Prostate gland (tissue), 2 donors: ENCODE results near the gene RYR1. TPM values are rescaled to one million over a fixed set of nuclear protein-coding genes. Genes with fewer than 3 reads are reported as not detected.
"Not testable (repeated sequence)": the region's sequence is repeated elsewhere in the genome, so short reads cannot be mapped to it uniquely, and the experiment has no call there.

Source experiments
- DNase-seq: peaks from one replicate; pipeline ENCODE4 v3.0.0-alpha.2; 2019; ENCODE audit warnings: low spot score
- H3K27ac ChIP-seq, 2 donors: fragments of 200-600 bp; sonication (generic); 2 replicates each; pipeline ENCODE4 v1.5.1; 2017 to 2019
- H3K27me3 ChIP-seq: fragments of 200-600 bp; sonication (generic); replicated peaks from 2 replicates; pipeline ENCODE4 v1.5.1; 2019; ENCODE audit not compliant: insufficient read depth
- H3K36me3 ChIP-seq, 2 donors: fragments of 200-600 bp; sonication (generic); 1 replicate in 1 of 2; 2 replicates in 1 of 2; pipeline versions ENCODE4 v1.5.1 to v1.8.1; 2017 to 2019
- H3K4me1 ChIP-seq: fragments of 200-600 bp; sonication (generic); replicated peaks from 2 replicates; pipeline ENCODE4 v1.5.1; 2019
- H3K4me3 ChIP-seq, 2 donors: fragments of 200-600 bp; sonication (generic); 2 replicates each; pipeline ENCODE4 v1.5.1; 2017 to 2019
- H3K9me3 ChIP-seq: fragments of 200-600 bp; sonication (generic); 2 replicates; pipeline ENCODE4 v1.5.1; 2017
- POLR2A ChIP-seq: fragments of 450-650 bp; IDR thresholded peaks from one replicate; pipeline ENCODE4 v1.6.1; 2016; ENCODE audit warnings: antibody characterized with exemption, mild to moderate bottlenecking
- POLR2AphosphoS5 ChIP-seq: sonication (generic); formaldehyde crosslinking; IDR thresholded peaks from one replicate; pipeline ENCODE4 v1.6.1; 2017; ENCODE audit warnings: antibody characterized with exemption
- WGBS: methylation state at CpG from one replicate; pipeline ENCODE4 v1.1.5; 2018; 5-methylcytosine and 5-hydroxymethylcytosine counted together
- intact Hi-C: fragments of 100-400 bp; cut with DNase I; formaldehyde crosslinking; loops from one replicate; pipeline ENCODE4 v1.14.2; 2022
- total RNA-seq, 2 donors: library from RNA; depleted of rRNA; stranded (reverse); fragments of >200 nt; gene quantifications; one replicate each; pipeline ENCODE4 v1.1.0, GENCODE V29; 2016
- TF ChIP-seq, protein P1 (sequence below), 4 experiments: fragments of 200-600 bp in 2 of 4; fragments of 450-650 bp in 2 of 4; sonication (generic) in 2 of 4; IDR thresholded peaks; 1 replicate in 3 of 4; 2 replicates in 1 of 4; pipeline ENCODE4 v1.5.1; 2016 to 2019; ENCODE audit warnings: antibody characterized with exemption in 4 of 4, mild to moderate bottlenecking in 2 of 4, moderate library complexity in 2 of 4

The RYR1 gene
- total RNA-seq, 2 donors from 2014 or later: 5.7 to 8.6 TPM

DNA sequence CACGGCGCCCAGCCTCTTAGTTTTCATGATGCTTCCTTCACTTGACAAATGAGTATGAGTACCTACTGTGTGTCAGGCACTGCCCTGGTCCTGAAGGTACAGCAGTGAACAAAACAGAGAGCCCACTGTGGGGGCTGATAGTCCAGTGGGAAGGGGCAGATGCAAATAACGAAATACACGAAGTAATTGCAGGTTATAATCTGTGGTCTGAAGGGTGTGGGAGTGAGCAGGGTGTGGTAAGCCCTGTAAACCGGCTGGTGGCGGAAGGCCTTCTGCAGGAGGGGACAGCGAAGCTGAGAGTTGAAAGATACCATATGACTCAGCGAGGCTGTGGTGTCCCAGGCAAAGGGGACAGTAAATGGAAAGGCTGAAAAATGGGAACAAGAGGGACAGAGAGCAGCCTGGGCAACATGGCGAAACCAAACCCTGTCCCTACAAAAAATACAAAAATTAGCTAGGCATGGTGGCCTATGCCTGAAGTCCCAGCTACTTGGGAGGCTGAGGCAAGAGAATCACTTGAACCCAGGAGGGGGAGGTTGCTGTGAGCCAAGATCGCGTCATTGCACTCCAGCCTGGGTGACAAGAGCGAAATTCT, 123.8 kb downstream of the RYR1 start:
- TF ChIP-seq, protein P1, sequence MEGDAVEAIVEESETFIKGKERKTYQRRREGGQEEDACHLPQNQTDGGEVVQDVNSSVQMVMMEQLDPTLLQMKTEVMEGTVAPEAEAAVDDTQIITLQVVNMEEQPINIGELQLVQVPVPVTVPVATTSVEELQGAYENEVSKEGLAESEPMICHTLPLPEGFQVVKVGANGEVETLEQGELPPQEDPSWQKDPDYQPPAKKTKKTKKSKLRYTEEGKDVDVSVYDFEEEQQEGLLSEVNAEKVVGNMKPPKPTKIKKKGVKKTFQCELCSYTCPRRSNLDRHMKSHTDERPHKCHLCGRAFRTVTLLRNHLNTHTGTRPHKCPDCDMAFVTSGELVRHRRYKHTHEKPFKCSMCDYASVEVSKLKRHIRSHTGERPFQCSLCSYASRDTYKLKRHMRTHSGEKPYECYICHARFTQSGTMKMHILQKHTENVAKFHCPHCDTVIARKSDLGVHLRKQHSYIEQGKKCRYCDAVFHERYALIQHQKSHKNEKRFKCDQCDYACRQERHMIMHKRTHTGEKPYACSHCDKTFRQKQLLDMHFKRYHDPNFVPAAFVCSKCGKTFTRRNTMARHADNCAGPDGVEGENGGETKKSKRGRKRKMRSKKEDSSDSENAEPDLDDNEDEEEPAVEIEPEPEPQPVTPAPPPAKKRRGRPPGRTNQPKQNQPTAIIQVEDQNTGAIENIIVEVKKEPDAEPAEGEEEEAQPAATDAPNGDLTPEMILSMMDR (IDR thresholded peaks at IDR 0.05): no peak
- TF ChIP-seq POLR2AphosphoS5 (no peak), POLR2A (no peak)

DNA sequence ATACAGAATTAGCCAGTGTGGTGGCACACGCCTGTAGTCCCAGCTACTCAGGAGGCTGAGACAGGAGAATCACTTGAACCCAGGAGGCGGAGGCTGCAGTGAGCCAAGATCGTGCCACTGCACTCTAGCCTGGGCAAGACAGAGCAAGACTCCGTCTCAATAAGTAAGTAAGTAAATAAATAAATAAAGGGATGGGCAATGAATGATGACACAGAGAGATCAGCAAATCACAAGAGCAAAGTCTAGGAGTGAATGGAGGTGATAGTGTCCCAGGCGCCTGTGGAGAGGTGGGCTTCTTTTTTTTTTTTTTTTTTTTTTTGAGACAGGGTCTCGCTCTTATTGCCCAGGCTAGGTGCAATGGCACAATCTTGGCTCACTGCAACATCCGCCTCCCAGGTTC, 125.4 kb downstream of the RYR1 start:
- intact Hi-C loops, H3K27ac ChIP-seq: not testable (repeated sequence)

More for the DNA sequence above, 123.8 kb downstream of the RYR1 start:
- no peak overlapping the region for H3K4me3 ChIP-seq
- no peak overlapping the region for H3K27ac ChIP-seq
- no peaks in the 10 kb centered on the region for H3K9me3 ChIP-seq
- intact Hi-C loops: no loop called here
- H3K27me3 ChIP-seq: no peaks in the 10 kb centered on the region
- H3K36me3 ChIP-seq: no peaks in the 10 kb centered on the region
- H3K4me1 ChIP-seq: no peaks in the 10 kb centered on the region
- WGBS: 75% methylated on average over 12 of the region's 12 CpGs
- no peak for DNase-seq

DNA sequence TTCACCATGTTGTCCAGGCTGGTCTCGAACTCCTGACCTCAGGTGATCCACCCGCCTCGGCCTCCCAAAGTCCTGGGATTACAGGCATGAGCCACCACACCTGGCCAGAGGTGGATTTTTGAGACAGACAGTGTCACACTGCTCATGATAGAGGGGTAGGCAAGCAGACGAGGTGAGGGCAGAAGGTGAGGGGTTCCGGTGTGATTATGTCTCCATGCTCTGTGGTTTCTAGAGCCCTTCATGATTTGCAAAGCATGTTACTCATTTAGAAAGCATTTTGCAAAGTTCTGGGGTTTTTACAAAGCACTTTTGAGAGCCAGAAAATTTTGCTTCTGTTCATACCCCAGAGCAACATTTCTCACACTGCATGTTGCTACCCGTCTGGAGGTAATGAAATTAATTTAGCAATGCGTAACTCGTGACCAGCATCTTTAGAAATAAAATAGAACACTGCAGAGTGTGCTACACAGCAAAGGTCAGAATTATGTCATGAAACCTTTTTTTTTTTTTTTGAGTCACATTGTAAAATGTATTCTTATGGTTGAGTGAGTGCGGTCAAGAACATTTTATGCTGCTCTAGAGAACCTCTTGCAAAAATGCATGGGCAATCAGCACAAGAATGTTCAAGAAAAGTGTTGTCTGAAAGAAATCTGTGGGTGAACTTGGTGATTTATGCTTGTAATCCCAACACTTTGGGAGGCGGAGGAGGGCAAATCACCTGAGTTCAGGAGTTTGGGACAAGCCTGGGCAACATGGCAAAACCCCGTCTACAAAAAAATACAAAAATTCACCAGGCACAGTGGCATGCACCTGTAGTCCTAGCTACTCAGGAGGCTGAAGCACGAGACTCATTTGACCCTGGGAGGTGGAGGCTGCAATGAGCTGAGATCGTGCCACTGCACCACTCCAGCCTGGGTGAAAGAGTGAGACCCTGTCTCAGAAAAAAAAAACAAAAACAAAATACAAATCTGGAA, 126.2 kb downstream of the RYR1 start:
- intact Hi-C loops: no loop called here
- Histone ChIP-seq H3K4me1 (no peaks in the 10 kb centered on the region), H3K27me3 (no peaks in the 10 kb centered on the region), H3K4me3 (no peak overlapping the region), H3K36me3 (no peaks in the 10 kb centered on the region), H3K27ac (peak overlapping the region in 1 of 2 donors; percentile 45), H3K9me3 (no peaks in the 10 kb centered on the region)
- WGBS: 47% methylated on average over 13 of the region's 13 CpGs
- DNase-seq: no peak
- TF ChIP-seq POLR2A (no peak), POLR2AphosphoS5 (peak; percentile 65)
- TF ChIP-seq, protein P1 (IDR thresholded peaks at IDR 0.05): no peak

More for the DNA sequence above, 125.4 kb downstream of the RYR1 start:
- 78% methylated on average over 7 of the region's 7 CpGs for WGBS
- not testable (repeated sequence) for H3K9me3 ChIP-seq, H3K4me3 ChIP-seq, H3K4me1 ChIP-seq, H3K27me3 ChIP-seq, H3K36me3 ChIP-seq, DNase-seq

DNA sequence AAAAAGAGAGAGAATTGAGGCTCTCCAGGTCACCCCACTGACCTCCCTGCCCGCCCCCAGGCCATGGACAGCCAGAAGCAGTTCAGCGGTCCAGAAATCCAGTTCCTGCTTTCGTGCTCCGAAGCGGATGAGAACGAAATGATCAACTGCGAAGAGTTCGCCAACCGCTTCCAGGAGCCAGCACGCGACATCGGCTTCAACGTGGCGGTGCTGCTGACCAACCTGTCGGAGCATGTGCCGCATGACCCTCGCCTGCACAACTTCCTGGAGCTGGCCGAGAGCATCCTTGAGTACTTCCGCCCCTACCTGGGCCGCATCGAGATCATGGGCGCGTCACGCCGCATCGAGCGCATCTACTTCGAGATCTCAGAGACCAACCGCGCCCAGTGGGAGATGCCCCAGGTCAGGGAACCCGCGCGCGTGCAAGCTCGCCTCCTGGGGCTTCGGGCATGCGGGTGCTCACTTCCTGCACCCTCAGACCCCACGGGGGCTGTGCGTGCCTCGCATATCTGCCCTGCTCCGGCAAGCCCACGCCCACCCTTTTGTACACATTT, 127.6 kb downstream of the RYR1 start:
- Histone ChIP-seq H3K9me3 (no peaks in the 10 kb centered on the region), H3K27ac (no peak overlapping the region), H3K4me1 (no peaks in the 10 kb centered on the region), H3K27me3 (no peaks in the 10 kb centered on the region), H3K4me3 (no peak overlapping the region), H3K36me3 (no peaks in the 10 kb centered on the region)
- intact Hi-C loops: no loop called here
- TF ChIP-seq POLR2A (no peak), POLR2AphosphoS5 (no peak)
- TF ChIP-seq, protein P1 (IDR thresholded peaks at IDR 0.05): no peak
- DNase-seq: no peak
- 96% methylated on average over 42 of the region's 42 CpGs for WGBS

DNA sequence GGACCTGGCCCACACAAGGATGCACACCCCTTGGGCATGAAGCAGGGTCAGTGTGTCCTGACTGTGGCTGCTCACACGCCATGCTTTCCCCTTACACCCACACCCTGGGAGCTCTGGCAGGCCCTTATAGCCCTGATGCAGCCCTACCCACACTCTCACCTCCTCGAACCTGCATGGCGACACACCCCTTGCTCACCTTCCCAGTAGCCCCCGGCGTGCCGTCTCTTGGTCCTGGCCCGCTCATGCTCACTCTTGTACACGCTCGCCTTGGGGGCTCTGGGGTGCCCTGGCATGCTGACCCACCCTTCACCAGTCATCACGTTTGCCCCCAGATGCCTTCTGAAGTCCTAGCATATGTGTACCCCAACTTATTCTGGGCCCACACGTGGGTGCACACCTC, 128.2 kb downstream of the RYR1 start:
- no peak for DNase-seq
- no peak overlapping the region for H3K27ac ChIP-seq
- no peaks in the 10 kb centered on the region for H3K27me3 ChIP-seq
- TF ChIP-seq POLR2A: no peak
- WGBS: 90% methylated on average over 11 of the region's 11 CpGs
- H3K4me3 ChIP-seq: no peak overlapping the region
- H3K36me3 ChIP-seq: no peaks in the 10 kb centered on the region
- no peaks in the 10 kb centered on the region for H3K4me1 ChIP-seq
- H3K9me3 ChIP-seq: no peaks in the 10 kb centered on the region
- intact Hi-C loops: no loop called here
